Keratinocyte (primary cell): Measurements from ENCODE around the gene DCDC2C.

ENCODE experiments used
- EZH2 ChIP-seq: IDR thresholded peaks from one replicate; pipeline ENCODE4 v1.6.1; 2012; ENCODE audit warnings: inconsistent platforms, mild to moderate bottlenecking, low read length, moderate library complexity
- TF ChIP-seq, protein P1 (sequence below), 3 experiments: IDR thresholded peaks in 1 of 3; conservative IDR thresholded peaks in 1 of 3; optimal IDR thresholded peaks in 1 of 3; 2 replicates in 2 of 3; 3 replicates in 1 of 3; pipeline versions ENCODE3 to v1.5.1; 2011; ENCODE audit warnings: low read length in 3 of 3, mild to moderate bottlenecking in 3 of 3, moderate library complexity in 2 of 3, control low read depth in 1 of 3, inconsistent platforms in 1 of 3; ENCODE audit not compliant: insufficient read depth in 2 of 3; ENCODE audit errors: extremely low read depth in 1 of 3

GRCh38 chr2:3754795-3755194, 51.4 kb downstream of the DCDC2C start:
- TF ChIP-seq, protein P1, sequence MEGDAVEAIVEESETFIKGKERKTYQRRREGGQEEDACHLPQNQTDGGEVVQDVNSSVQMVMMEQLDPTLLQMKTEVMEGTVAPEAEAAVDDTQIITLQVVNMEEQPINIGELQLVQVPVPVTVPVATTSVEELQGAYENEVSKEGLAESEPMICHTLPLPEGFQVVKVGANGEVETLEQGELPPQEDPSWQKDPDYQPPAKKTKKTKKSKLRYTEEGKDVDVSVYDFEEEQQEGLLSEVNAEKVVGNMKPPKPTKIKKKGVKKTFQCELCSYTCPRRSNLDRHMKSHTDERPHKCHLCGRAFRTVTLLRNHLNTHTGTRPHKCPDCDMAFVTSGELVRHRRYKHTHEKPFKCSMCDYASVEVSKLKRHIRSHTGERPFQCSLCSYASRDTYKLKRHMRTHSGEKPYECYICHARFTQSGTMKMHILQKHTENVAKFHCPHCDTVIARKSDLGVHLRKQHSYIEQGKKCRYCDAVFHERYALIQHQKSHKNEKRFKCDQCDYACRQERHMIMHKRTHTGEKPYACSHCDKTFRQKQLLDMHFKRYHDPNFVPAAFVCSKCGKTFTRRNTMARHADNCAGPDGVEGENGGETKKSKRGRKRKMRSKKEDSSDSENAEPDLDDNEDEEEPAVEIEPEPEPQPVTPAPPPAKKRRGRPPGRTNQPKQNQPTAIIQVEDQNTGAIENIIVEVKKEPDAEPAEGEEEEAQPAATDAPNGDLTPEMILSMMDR (optimal IDR thresholded peaks at IDR 0.05 in 1 of 3, IDR thresholded peaks at IDR 0.05 in 1 of 3, conservative IDR thresholded peaks at IDR 0.05 in 1 of 3; ENCODE audit: extremely low read depth in 1 of 3, insufficient read depth in 2 of 3, low read length in 3 of 3) = no peak
- no peak for TF ChIP-seq EZH2
